ENCODE measurements around the gene NELFA.

- TF ChIP-seq EZH2 (IDR thresholded peaks at IDR 0.05) (no peak), POLR2AphosphoS5 (IDR thresholded peaks at IDR 0.05; ENCODE audit: borderline replicate concordance, low read depth, low read length) (no peak)
Observed at GRCh38 chr4:1978741-1979476, 29.9 kb downstream of the NELFA start.

All from SK-N-MC (cell line).